ENCODE data around the gene KIF23. TPM values are rescaled to one million over a fixed set of nuclear protein-coding genes. Genes with fewer than 3 reads are reported as not detected.

The KIF23 gene
- polyA plus RNA-seq, 1 donor (not counting 4 experiments of a cell fraction or from before 2014, with no cell fraction given): 28.8 TPM

DNA sequence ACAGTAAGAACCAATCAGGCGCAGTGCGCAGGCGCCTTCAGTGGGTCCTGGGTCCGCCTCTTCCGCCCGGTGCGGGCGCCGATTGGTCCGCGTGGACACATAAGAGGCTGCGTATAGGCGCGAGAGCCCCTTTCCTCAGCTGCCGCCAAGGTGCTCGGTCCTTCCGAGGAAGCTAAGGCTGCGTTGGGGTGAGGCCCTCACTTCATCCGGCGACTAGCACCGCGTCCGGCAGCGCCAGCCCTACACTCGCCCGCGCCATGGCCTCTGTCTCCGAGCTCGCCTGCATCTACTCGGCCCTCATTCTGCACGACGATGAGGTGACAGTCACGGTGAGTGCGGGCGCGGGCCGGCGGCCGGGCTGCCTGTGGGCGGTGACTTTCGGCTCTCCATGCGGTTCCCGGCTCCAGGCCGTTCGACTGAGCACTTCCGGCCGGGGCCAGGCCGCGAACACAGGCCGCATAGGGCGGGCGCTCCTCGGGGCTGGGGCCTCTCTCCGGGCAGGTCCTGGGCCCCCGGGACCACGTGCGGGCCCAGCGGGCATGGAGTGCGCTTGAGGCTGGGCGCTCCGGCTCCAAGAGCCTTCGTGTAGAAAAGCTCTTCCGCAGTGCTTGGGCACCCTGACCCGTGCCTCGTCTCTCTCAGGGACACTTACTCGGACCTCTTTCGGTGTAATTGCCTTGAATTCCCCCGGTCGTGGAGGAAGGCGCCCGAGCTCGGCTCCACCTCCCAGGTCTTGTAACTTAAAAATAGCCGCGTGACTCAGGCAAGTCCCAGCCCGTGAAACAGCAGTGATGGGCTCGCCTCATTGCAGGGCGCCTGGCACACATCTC lies 38.8 kb downstream of the KIF23 start, which contains the start of gene RPLP1:
Gene RPLP1 (plus strand): TSS at position 127 of the 830 bp plus-strand sequence. CDS start 131 bp downstream, at position 258.
- no peak for TF ChIP-seq EZH2 (IDR thresholded peaks at IDR 0.05; ENCODE audit: low read length)
- TF ChIP-seq, protein P1, sequence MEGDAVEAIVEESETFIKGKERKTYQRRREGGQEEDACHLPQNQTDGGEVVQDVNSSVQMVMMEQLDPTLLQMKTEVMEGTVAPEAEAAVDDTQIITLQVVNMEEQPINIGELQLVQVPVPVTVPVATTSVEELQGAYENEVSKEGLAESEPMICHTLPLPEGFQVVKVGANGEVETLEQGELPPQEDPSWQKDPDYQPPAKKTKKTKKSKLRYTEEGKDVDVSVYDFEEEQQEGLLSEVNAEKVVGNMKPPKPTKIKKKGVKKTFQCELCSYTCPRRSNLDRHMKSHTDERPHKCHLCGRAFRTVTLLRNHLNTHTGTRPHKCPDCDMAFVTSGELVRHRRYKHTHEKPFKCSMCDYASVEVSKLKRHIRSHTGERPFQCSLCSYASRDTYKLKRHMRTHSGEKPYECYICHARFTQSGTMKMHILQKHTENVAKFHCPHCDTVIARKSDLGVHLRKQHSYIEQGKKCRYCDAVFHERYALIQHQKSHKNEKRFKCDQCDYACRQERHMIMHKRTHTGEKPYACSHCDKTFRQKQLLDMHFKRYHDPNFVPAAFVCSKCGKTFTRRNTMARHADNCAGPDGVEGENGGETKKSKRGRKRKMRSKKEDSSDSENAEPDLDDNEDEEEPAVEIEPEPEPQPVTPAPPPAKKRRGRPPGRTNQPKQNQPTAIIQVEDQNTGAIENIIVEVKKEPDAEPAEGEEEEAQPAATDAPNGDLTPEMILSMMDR (optimal IDR thresholded peaks at IDR 0.05 in 1 of 3, IDR thresholded peaks at IDR 0.05 in 1 of 3, conservative IDR thresholded peaks at IDR 0.05 in 1 of 3; ENCODE audit: extremely low read depth in 1 of 3, insufficient read depth in 2 of 3, low read length in 3 of 3): peak in 1 of 3 experiments; percentile 9
- peaks cover 22% of the 10 kb centered on the region for H3K4me1 ChIP-seq (ENCODE audit: control insufficient read depth, extremely low read depth, insufficient read depth, low read length)
- peaks cover 30% of the 10 kb centered on the region for H3K79me2 ChIP-seq (ENCODE audit: control insufficient read depth, insufficient read depth, low read length)
- peak within 1 kb of the TSS; percentile 97 to 100 (median 99) for H3K4me3 ChIP-seq (ENCODE audit: control insufficient read depth in 2 of 3, extremely low read depth in 1 of 3, insufficient read depth in 2 of 3, low read depth in 1 of 3, low read length in 3 of 3)
- no peak for DNase-seq (ENCODE audit: low read depth, low spot score)
- H4K20me1 ChIP-seq (ENCODE audit: control insufficient read depth, extremely low read depth, insufficient read depth, low read length): peaks cover 32% of the 10 kb centered on the region
- FAIRE-seq: no peak
- no peaks in the 10 kb centered on the region for H3K9me3 ChIP-seq (ENCODE audit: control insufficient read depth, low read depth, low read length)
- H3K27me3 ChIP-seq (ENCODE audit: control insufficient read depth, extremely low read depth, insufficient read depth, low read length): no peaks in the 10 kb centered on the region
- peak within 1 kb of the TSS; percentile 92 for H3K27ac ChIP-seq (ENCODE audit: control insufficient read depth, insufficient read depth, low read length)
- H3K9ac ChIP-seq (ENCODE audit: control insufficient read depth, extremely low read depth, insufficient read depth, low read length): peak within 1 kb of the TSS; percentile 97
- peak within 1 kb of the TSS; percentile 100 for H3K4me2 ChIP-seq (ENCODE audit: control insufficient read depth, extremely low read depth, insufficient read depth, low read depth, low read length)
- peaks cover 13% of the 10 kb centered on the region for H3K9me1 ChIP-seq (ENCODE audit: control insufficient read depth, extremely low read depth, insufficient read depth, low read length)
- H3K36me3 ChIP-seq (ENCODE audit: control insufficient read depth in 2 of 2, extremely low read depth in 1 of 2, insufficient read depth in 2 of 2, low read length in 2 of 2): peaks cover 14 to 42% of the 10 kb centered on the region in 2 experiments
- dilution Hi-C loops (cut with MboI; ENCODE audit: extremely low pct_ligation_motif_present, low sequenced_read_pairs): no loop called here
- peak within 1 kb of the TSS; percentile 99 for H2AFZ ChIP-seq (ENCODE audit: control insufficient read depth, low read length)

GRCh38 chr15:69454953-69455352 lies 40.8 kb downstream of the KIF23 start:
- DNase-seq (ENCODE audit: low read depth, low spot score): no peak
- FAIRE-seq: no peak
- Histone ChIP-seq H3K4me2 (ENCODE audit: control insufficient read depth, extremely low read depth, insufficient read depth, low read depth, low read length) (peak overlapping the region; percentile 84), H4K20me1 (ENCODE audit: control insufficient read depth, extremely low read depth, insufficient read depth, low read length) (peaks cover 32% of the 10 kb centered on the region), H3K4me1 (ENCODE audit: control insufficient read depth, extremely low read depth, insufficient read depth, low read length) (peaks cover 22% of the 10 kb centered on the region), H3K27ac (ENCODE audit: control insufficient read depth, insufficient read depth, low read length) (peak overlapping the region; percentile 49), H3K9ac (ENCODE audit: control insufficient read depth, extremely low read depth, insufficient read depth, low read length) (peak overlapping the region; percentile 97), H3K9me3 (ENCODE audit: control insufficient read depth, low read depth, low read length) (no peaks in the 10 kb centered on the region), H3K79me2 (ENCODE audit: control insufficient read depth, insufficient read depth, low read length) (peaks cover 30% of the 10 kb centered on the region), H3K9me1 (ENCODE audit: control insufficient read depth, extremely low read depth, insufficient read depth, low read length) (peaks cover 13% of the 10 kb centered on the region), H3K36me3 (ENCODE audit: control insufficient read depth in 2 of 2, extremely low read depth in 1 of 2, insufficient read depth in 2 of 2, low read length in 2 of 2) (peaks cover 14 to 42% of the 10 kb centered on the region in 2 experiments), H3K4me3 (ENCODE audit: control insufficient read depth in 2 of 3, extremely low read depth in 1 of 3, insufficient read depth in 2 of 3, low read depth in 1 of 3, low read length in 3 of 3) (peak overlapping the region; percentile 97 to 100 (median 99)), H3K27me3 (ENCODE audit: control insufficient read depth, extremely low read depth, insufficient read depth, low read length) (no peaks in the 10 kb centered on the region), H2AFZ (ENCODE audit: control insufficient read depth, low read length) (no peak overlapping the region)
- dilution Hi-C loops (cut with MboI; ENCODE audit: extremely low pct_ligation_motif_present, low sequenced_read_pairs): no loop called here
- TF ChIP-seq, protein P1 (optimal IDR thresholded peaks at IDR 0.05 in 1 of 3, IDR thresholded peaks at IDR 0.05 in 1 of 3, conservative IDR thresholded peaks at IDR 0.05 in 1 of 3; ENCODE audit: extremely low read depth in 1 of 3, insufficient read depth in 2 of 3, low read length in 3 of 3): no peak
- TF ChIP-seq EZH2 (IDR thresholded peaks at IDR 0.05; ENCODE audit: low read length): no peak
